HUDEP-2 (cell line): ENCODE measurements around the gene C20orf202.
"Not testable (repeated sequence)": the region's sequence is repeated elsewhere in the genome, so short reads cannot be mapped to it uniquely, and the experiment has no call there.

Source experiments
- DNase-seq, 76 experiments: peaks; one replicate each; lab custom pipeline; 2025; ENCODE audit not compliant: unreplicated experiment in 76 of 76; lab: John Stamatoyannopoulos, UW

The C20orf202 gene

GRCh38 chr20:1206366-1207148 lies 3.3 kb downstream of the C20orf202 start:
- DNase-seq = no peak

DNA sequence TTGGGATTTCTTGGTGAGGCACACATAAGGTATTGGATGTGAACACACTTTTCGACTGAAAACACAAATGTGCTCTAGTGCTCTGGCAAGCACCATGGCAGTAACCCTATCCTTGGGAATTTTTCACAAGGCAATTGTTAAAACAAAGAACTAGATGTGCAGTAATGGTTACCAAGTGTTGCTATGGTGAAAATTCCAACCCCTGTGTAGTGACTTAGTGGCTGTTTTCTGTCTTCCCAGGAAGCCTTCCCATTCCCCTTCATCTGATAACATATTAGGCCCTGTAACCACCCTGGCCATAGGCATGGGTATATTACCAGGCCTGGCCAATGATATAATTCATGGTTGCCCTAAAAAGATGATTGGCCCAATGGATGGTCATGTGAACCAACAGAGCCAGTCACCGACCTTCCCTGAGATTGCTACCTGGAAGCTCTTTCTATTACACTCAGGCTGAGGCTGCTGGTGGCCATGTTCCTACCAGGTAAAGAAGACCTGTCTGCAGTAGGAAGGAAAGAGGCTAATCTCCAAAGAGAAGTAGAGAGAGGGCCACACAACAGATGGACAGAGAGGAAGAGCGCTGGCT lies 4.1 kb downstream of the C20orf202 start:
- no peak for DNase-seq

DNA sequence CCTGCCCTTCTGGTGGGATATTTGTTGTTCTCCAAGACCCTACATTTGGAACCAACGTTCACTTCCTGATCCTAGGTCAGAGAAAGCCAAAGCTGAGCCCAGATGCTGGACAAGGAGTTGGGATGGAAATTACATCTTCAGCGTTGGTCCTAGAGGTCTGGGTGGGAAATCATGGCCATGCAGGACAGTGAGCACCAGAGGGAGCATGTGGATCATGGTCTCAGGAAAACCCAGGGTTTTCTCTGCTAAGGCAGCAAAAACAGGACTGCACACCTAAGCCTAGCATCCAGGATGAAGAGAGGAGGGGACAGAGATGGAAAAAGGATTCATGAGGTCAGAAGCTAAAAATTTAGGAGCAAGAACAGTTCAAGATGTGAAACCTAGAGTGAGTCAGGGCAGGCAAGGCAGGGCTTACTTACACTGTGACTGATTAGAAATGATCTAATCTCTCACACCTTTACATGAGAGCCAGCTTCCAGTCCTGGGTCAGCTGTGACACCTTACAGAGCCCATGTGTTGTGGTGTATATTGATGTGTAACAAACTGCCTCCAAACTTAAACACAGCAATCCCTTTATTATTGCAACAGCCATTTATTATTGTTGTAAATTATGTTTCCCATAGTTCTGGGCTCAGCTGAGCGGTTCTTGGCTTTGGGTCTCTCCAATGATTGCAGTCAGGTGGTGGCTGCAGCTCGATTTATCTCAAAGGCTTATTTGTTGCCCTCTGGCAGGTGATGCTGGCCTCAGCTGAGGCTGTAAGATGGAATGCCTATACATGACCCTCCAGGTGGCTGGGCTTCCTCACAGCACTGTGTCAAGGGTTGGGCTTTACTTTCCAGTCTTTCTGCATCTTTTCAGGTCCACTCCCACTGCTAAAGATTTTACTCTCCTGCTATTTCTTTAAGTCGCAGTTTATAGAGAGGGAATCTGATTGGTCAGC lies 6.5 kb downstream of the C20orf202 start:
- DNase-seq = no peak

- DNase-seq = no peak
Measured at GRCh38 chr20:1210501-1210900, 7.2 kb downstream of the C20orf202 start.

- DNase-seq = peak in 59 of 76 experiments; percentile 12 to 77 (median 45)
Measured at GRCh38 chr20:1212023-1212422, 8.8 kb downstream of the C20orf202 start.

DNA sequence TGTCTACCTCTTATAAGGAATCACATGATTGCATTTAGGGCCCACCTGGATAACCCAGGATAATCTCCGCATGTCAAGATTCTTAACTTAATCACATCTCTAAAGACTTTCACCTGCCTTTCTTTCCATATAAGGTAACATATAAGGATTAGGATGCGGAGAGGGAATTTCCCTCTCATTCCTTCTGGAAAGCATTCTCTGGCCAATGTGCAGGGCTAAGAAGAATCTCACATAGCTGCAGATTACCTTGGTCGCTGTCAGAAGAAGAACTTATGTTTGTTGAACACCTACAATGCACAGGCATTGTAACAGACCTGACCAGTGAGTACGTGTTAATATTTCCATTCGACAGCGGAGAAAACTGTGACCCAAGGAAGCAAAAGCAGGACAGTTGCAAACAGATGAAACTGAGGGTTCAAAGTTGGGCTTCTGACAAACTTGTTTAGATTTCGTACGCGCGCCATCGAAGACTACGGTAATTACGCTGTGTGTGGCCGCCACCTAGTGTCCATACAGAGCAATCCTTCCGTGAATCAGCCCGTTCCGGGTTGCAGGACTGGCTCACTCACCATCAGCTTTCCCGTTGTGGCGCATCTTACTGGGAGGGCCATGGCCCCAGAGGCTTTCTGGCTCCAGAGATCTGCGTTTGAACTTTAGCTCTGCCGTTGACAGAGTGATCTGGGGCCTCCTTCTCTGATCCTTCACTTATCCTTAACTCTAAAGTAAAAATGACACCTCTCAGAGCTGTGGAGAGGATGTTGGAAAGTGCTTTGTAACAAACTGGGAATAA lies 9.5 kb downstream of the C20orf202 start:
- DNase-seq = peak in 62 of 76 experiments; percentile 11 to 80 (median 54)

DNA sequence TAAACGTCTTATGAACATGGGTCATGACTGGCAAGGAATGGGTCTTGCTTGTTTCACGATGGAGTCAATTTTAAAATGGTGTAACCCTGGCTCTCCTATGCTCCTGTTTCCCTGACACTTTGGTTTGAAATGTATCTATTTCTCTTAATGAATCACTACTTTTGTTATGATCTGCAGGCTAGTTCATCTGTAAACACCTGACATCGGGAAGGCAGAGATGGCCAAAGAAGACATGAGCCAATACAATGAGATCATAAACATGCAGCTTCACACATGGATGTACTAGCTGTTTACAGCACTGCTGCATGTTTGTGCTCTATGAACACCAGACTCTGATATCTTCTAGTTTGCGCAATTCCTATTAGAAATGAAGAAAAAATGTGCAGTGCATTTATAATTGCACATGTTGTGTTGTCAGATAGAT lies 11.6 kb downstream of the C20orf202 start:
- peak in 1 of 76 experiments; percentile 21 for DNase-seq

DNA sequence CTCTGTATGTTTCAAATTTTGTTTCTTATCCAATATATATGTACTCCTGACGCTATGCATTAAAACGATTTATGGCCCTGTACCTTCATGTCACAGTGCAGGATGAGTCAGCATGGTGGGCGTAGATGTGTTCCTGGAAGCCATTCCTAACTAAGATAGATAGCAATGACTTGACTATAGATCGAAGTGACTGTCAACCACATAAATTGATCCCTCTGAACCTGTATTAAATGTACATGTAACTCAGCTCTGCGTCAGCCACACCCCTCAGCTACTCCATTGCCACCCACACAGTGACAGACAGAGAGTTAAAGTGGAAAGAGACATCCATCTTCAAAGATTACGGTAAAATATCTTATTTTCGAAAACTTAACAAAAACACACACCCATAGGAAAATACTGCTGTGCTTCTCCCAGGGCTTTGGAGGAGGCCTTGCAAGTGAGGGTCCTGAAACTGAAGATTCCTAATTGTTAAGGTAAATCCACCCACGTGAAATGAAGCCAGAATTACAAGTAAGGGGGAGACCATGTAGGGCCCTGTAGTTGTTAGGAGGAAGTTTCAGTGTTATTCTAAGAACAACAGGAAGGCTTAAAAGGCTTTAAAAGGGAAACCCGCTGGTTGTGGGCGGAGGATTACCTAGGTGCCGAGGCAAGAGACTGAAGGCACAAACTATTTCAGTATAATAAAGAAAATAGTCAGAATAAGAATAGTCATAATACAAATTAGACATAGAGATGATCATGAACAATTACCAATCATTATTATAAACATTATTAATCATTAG lies 12.3 kb downstream of the C20orf202 start:
- peak in 11 of 76 experiments; percentile 5 to 36 (median 22) for DNase-seq

GRCh38 chr20:1216527-1217427 lies 13.5 kb downstream of the C20orf202 start:
- DNase-seq = not testable (repeated sequence)

DNA sequence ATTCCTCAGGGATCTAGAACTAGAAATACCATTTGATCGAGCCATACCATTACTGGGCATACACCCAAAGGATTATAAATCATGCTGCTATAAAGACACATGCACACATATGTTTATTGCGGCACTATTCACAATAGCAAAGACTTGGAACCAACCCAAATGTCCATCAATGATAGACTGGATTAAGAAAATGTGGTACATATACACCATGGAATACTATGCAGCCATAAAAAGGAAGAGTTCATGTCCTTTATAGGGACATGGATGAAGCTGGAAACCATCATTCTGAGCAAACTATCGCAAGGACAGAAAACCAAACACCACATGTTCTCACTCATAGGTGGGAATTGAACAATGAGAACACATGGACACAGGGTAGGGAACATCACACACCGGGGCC lies 19.5 kb downstream of the C20orf202 start:
- DNase-seq = not testable (repeated sequence)

DNA sequence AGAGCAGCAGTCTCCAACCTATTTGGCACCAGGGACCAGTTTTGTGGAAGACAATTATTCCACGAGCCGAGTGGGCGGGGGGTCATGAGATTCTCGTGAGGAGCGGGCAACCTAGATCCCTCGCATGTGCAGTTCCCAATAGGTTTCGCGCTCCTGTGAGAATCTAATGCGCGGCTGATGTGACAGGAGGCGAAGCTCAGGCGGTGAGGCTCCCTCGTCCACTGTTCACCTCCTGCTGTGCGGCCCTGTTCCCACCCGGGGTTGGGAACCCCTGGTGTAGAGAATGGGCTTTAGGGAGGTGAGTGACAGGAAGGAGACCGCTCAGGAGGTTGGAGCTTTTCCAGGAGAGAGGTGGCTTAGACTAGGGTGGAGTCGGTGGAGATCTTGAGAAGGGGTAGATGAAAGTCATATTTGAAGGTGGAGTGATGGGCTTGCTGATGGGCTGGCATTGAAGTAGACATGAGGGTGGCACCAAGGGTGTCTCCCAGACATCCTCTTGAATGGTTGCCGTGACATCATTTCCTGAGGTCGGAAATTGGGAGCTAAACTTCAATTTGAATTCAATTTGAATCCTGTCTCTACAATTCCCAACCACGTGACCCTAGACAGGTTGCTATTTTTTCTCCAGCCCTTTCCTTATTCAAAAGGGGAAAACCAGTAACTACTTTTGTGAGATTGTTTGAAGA lies 21.1 kb downstream of the C20orf202 start:
- no peak for DNase-seq

DNA sequence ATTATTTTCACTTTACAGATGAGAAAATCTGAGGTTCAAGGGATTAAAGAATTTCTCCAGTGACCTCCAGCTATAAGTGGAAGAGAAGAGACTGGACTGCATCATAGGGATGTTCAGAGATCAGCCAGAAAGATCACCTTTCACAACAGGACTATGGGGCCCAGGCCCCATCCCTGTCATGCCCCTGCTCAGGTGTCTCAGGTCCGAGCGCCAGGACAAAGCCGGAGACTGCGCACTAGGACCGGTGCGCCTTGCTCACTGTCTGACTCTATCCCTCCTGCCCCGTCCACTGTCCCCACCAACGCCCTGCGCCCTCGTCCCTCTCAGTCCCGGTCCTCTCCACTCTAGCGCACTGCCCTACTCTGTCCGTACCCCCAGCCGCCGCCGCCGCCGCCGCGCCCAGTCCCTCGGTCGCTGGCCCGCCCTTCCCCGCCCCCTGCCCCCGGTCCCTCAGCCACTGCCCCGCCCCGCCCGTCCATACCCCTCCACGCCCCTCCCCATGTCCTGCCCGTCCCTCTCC lies 22.1 kb downstream of the C20orf202 start:
- DNase-seq = no peak

DNA sequence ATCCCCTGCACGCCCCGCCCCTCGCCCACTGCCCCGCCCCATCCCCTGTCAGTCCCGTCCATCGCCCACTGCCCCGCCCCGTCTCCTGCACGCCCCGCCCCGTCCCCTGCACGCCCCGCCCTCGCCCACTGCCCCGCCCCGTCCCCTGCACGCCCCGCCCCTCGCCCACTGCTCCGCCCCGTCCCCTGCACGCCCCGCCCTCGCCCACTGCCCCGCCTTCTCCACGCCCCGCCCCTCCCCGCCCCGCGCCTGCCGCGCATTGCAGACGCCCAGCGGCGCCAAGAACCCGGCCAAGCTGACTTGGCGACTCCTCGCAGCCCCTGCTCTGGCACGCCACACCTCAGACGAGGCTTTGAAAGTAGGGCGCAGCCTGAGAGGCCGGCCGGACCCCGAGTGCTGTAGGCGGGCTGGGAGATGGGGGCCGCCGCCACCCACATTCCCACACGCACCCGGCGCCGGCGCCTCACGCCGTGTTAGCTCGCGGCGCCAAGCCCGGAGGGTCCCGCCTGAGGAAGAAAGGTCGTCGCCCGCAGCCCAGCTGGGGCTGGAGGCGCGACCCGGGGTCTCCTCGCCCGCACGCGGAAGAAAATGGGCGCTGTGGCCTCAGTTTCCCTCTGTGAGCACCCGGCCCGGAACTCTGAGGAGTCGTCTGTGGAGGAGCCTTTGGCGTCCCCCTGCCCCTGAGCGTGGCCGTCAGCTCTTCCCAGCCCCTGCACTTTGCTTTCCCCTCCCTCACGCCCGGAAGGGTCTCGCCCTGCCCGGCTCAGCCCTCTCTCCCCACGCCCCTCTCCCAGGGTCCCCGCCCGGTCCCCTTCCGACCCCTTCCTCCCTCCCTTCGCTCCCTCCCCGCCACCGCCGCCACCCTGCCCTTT lies 22.8 kb downstream of the C20orf202 start, which contains the start of gene RAD21L1:
TSS of gene RAD21L1 (plus strand) at position 262 of the 872 bp plus-strand sequence. CDS start 2,410 bp downstream, outside the sequence.
- peak in 59 of 76 experiments; percentile 11 to 91 (median 71) for DNase-seq

GRCh38 chr20:1229541-1229940 lies 26.3 kb downstream of the C20orf202 start:
- no peak for DNase-seq

GRCh38 chr20:1232286-1233111 lies 29.2 kb downstream of the C20orf202 start:
- no peak for DNase-seq

- no peak for DNase-seq
Measured at GRCh38 chr20:1240549-1240948, 37.3 kb downstream of the C20orf202 start.
